Neural cell (in vitro differentiated cells): ENCODE measurements around the gene DDX4. TPM values are rescaled to one million over a fixed set of nuclear protein-coding genes. Genes with fewer than 3 reads are reported as not detected.
"Not testable (repeated sequence)": the region's sequence is repeated elsewhere in the genome, so short reads cannot be mapped to it uniquely, and the experiment has no call there.

Experiments
- H2AFZ ChIP-seq: fragments of 200-600, 300-800 bp; sonication (generic), shearing (Covaris generic); 2 replicates; pipeline ENCODE4 v1.6.0; 2014; ENCODE audit warnings: low read depth, mild to moderate bottlenecking, antibody characterized with exemption, low read length, moderate library complexity
- H3F3A ChIP-seq: fragments of 200-600 bp; shearing (Covaris generic); 2 replicates; pipeline ENCODE4 v1.6.1; 2016; ENCODE audit warnings: mild to moderate bottlenecking, moderate library complexity, mixed read lengths, antibody characterized with exemption, low read length; ENCODE audit not compliant: insufficient read depth, poor library complexity, severe bottlenecking
- H3K27ac ChIP-seq: fragments of 200-600, 300-800 bp; sonication (generic), shearing (Covaris generic); 2 replicates; pipeline ENCODE4 v1.5.1; 2014; ENCODE audit warnings: mild to moderate bottlenecking, low read length, moderate library complexity
- H3K27me3 ChIP-seq: fragments of 300-800, 200-600 bp; sonication (generic), shearing (Covaris generic); 2 replicates; pipeline ENCODE4 v1.6.0; 2014; ENCODE audit warnings: mild to moderate bottlenecking, low read depth, low read length, moderate library complexity; ENCODE audit not compliant: insufficient read depth
- H3K36me3 ChIP-seq: fragments of 300-800, 200-600 bp; sonication (generic), shearing (Covaris generic); 2 replicates; pipeline ENCODE4 v1.5.1; 2014; ENCODE audit warnings: mild to moderate bottlenecking, antibody characterized with exemption, low read length, moderate library complexity; ENCODE audit not compliant: insufficient read depth
- H3K4me2 ChIP-seq: fragments of 300-800, 200-600 bp; sonication (generic), shearing (Covaris generic); 2 replicates; pipeline ENCODE4 v1.6.0; 2014; ENCODE audit warnings: mild to moderate bottlenecking, low read length
- H3K4me3 ChIP-seq: fragments of 300-800, 200-600 bp; sonication (generic), shearing (Covaris generic); 2 replicates; pipeline ENCODE4 v1.5.1; 2014; ENCODE audit warnings: mild to moderate bottlenecking, low read length, moderate library complexity
- H3K79me2 ChIP-seq: fragments of 200-600 bp; shearing (Covaris generic); replicated peaks from 2 replicates; pipeline ENCODE4 v1.6.0; 2014; ENCODE audit warnings: mild to moderate bottlenecking, low read length, moderate library complexity; ENCODE audit not compliant: insufficient read depth
- H3K9ac ChIP-seq: fragments of 300-800, 200-600 bp; sonication (generic), shearing (Covaris generic); 2 replicates; pipeline ENCODE4 v1.6.1; 2016; ENCODE audit warnings: mild to moderate bottlenecking, low read length, mixed read lengths
- H3K9me2 ChIP-seq: fragments of 200-600 bp; shearing (Covaris generic); 2 replicates; pipeline ENCODE4 v1.6.1; 2016; ENCODE audit warnings: mild to moderate bottlenecking, low read length, mixed read lengths; ENCODE audit not compliant: insufficient read depth
- H3K9me3 ChIP-seq: fragments of 200-600, 300-800 bp; sonication (generic), shearing (Covaris generic); 2 replicates; pipeline ENCODE4 v1.6.1; 2016; ENCODE audit warnings: mild to moderate bottlenecking, mixed run types, low read length, moderate library complexity, mixed read lengths
- H4K20me1 ChIP-seq: fragments of 200-600 bp; shearing (Covaris generic); 2 replicates; pipeline ENCODE4 v1.6.1; 2016; ENCODE audit warnings: mild to moderate bottlenecking, mixed run types; ENCODE audit not compliant: insufficient read depth
- CTCF ChIP-seq: fragments of 450-650 bp; IDR thresholded peaks from 2 replicates; pipeline ENCODE4 v1.5.1; 2014; ENCODE audit warnings: antibody characterized with exemption, mild to moderate bottlenecking, moderate library complexity; ENCODE audit not compliant: poor library complexity, severe bottlenecking
- EZH2 ChIP-seq: fragments of 200-600, 300-800 bp; shearing (Covaris generic), sonication (generic); IDR thresholded peaks from 2 replicates; pipeline ENCODE4 v1.6.1; 2014; ENCODE audit warnings: antibody characterized with exemption, low read length, borderline replicate concordance, mild to moderate bottlenecking; ENCODE audit not compliant: insufficient read depth, poor library complexity, severe bottlenecking
- MXI1 ChIP-seq: fragments of 450-650 bp; conservative IDR thresholded peaks from 2 replicates; pipeline ENCODE4 v1.6.1; 2014; ENCODE audit warnings: antibody characterized with exemption, mild to moderate bottlenecking; ENCODE audit not compliant: poor library complexity, severe bottlenecking
- POLR2AphosphoS5 ChIP-seq: IDR thresholded peaks from 2 replicates; pipeline ENCODE4 v1.6.1; 2012
- RAD21 ChIP-seq: fragments of 450-650 bp; conservative IDR thresholded peaks from 2 replicates; pipeline ENCODE4 v1.6.1; 2014; ENCODE audit warnings: antibody characterized with exemption, mild to moderate bottlenecking, moderate library complexity
- polyA plus RNA-seq: library from polyadenylated mRNA; depleted of rRNA; stranded (reverse); fragments of >200 nt; gene quantifications from 2 replicates; pipeline ENCODE4 v1.2.3, GENCODE V29; 2014
- TF ChIP-seq, protein P1 (sequence below): IDR thresholded peaks from 2 replicates; pipeline ENCODE4 v1.6.1; 2012; ENCODE audit warnings: borderline replicate concordance

DDX4 gene
- polyA plus RNA-seq, 1 donor from 2014 or later, result 0.43 TPM

DNA sequence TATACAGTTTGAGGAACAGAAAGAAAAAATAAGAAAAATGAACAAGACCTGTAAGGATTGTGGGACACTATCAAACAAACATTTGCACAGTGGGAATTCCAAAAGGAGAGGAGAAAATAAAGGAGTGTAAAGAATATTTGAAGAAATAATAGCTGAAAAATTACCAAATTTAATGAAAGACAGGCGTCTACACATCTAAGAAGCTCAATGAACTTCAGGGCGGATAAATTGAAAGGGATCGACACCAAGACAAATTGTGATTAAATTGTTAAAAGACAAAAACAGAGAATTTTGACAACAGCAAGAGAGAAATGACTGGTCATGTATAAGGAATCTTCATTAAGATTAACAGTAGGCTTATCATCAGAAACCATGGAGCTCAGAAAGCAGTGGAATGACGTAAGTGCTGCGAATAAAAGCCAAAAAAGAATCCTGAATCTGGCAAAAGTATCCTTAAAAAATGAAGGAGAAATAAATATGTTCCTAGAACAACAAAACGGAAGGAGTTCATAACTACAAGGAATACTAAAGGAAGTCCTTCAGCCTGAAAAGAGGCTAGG, 22.3 kb upstream of the DDX4 start:
- no peaks in the 10 kb centered on the region for H4K20me1 ChIP-seq
- no peaks in the 10 kb centered on the region for H3K9me3 ChIP-seq
- H3K27ac ChIP-seq, result no peak overlapping the region
- no peak overlapping the region for H3K4me2 ChIP-seq
- no peak overlapping the region for H2AFZ ChIP-seq
- no peaks in the 10 kb centered on the region for H3K36me3 ChIP-seq
- H3K9me2 ChIP-seq, result no peaks in the 10 kb centered on the region
- no peaks in the 10 kb centered on the region for H3F3A ChIP-seq
- H3K4me3 ChIP-seq, result no peak overlapping the region
- no peak for TF ChIP-seq MXI1
- TF ChIP-seq POLR2AphosphoS5, result no peak
- no peak for TF ChIP-seq RAD21
- TF ChIP-seq EZH2, result no peak
- TF ChIP-seq CTCF, result no peak
- H3K27me3 ChIP-seq, result no peaks in the 10 kb centered on the region
- H3K79me2 ChIP-seq, result peaks cover 5% of the 10 kb centered on the region
- H3K9ac ChIP-seq, result no peak overlapping the region

DNA sequence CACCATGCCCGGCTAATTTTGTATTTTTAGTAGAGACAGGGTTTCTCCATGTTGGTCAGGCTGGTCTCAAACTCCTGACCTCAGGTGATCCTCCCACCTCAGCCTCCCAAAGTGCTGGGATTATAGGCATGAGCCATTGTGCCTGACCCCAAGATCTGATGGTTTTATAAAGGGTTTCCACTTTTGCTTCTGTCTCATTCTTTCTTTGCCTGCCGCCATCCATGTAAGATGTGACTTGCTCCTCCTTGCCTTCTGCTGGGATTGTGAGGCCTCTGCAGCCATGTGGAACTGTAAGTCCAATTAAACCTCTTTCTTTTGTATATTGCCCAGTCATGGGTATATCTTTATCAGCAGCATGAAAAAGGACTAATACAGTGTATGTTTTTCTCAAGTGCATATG, 18.8 kb upstream of the DDX4 start:
- H3K9me3 ChIP-seq, H3K4me3 ChIP-seq, H3K36me3 ChIP-seq: not testable (repeated sequence)

GRCh38 chr5:55720188-55720703, 17.6 kb upstream of the DDX4 start:
- Histone ChIP-seq H3K9me2 (no peaks in the 10 kb centered on the region), H3K79me2 (no peaks in the 10 kb centered on the region), H3K27ac (no peak overlapping the region), H2AFZ (no peak overlapping the region), H3K4me2 (no peak overlapping the region), H3K27me3 (no peaks in the 10 kb centered on the region), H3K36me3 (no peaks in the 10 kb centered on the region), H3F3A (no peaks in the 10 kb centered on the region), H4K20me1 (no peaks in the 10 kb centered on the region), H3K9ac (no peak overlapping the region), H3K9me3 (no peaks in the 10 kb centered on the region), H3K4me3 (no peak overlapping the region)
- TF ChIP-seq CTCF, result no peak
- TF ChIP-seq, protein P1, sequence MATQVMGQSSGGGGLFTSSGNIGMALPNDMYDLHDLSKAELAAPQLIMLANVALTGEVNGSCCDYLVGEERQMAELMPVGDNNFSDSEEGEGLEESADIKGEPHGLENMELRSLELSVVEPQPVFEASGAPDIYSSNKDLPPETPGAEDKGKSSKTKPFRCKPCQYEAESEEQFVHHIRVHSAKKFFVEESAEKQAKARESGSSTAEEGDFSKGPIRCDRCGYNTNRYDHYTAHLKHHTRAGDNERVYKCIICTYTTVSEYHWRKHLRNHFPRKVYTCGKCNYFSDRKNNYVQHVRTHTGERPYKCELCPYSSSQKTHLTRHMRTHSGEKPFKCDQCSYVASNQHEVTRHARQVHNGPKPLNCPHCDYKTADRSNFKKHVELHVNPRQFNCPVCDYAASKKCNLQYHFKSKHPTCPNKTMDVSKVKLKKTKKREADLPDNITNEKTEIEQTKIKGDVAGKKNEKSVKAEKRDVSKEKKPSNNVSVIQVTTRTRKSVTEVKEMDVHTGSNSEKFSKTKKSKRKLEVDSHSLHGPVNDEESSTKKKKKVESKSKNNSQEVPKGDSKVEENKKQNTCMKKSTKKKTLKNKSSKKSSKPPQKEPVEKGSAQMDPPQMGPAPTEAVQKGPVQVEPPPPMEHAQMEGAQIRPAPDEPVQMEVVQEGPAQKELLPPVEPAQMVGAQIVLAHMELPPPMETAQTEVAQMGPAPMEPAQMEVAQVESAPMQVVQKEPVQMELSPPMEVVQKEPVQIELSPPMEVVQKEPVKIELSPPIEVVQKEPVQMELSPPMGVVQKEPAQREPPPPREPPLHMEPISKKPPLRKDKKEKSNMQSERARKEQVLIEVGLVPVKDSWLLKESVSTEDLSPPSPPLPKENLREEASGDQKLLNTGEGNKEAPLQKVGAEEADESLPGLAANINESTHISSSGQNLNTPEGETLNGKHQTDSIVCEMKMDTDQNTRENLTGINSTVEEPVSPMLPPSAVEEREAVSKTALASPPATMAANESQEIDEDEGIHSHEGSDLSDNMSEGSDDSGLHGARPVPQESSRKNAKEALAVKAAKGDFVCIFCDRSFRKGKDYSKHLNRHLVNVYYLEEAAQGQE, result no peak
- TF ChIP-seq EZH2, result no peak

More for the DNA sequence above, 18.8 kb upstream of the DDX4 start:
- not testable (repeated sequence) for H3K9ac ChIP-seq, H3F3A ChIP-seq, H3K27ac ChIP-seq, H3K79me2 ChIP-seq, H3K4me2 ChIP-seq, H3K27me3 ChIP-seq, H3K9me2 ChIP-seq, H2AFZ ChIP-seq, H4K20me1 ChIP-seq
